GM18909 (cell line): ENCODE results near the gene CCNI.
"Not testable (repeated sequence)": the region's sequence is repeated elsewhere in the genome, so short reads cannot be mapped to it uniquely, and the experiment has no call there.

Experiments used
- ATAC-seq: cut with Tn5 transposase; IDR thresholded peaks from one replicate; pipeline ENCODE4 v1.9.1; 2021; ENCODE audit warnings: mild to moderate bottlenecking; ENCODE audit not compliant: unreplicated experiment, poor library complexity

CCNI gene, protein sequence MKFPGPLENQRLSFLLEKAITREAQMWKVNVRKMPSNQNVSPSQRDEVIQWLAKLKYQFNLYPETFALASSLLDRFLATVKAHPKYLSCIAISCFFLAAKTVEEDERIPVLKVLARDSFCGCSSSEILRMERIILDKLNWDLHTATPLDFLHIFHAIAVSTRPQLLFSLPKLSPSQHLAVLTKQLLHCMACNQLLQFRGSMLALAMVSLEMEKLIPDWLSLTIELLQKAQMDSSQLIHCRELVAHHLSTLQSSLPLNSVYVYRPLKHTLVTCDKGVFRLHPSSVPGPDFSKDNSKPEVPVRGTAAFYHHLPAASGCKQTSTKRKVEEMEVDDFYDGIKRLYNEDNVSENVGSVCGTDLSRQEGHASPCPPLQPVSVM

GRCh38 chr4:77075869-77076799 lies at the start of gene CCNI:
Gene CCNI, minus strand, starts transcription at chr4:77075989. Its CDS starts 9,627 bp downstream, at chr4:77066362.
- ATAC-seq: peak; percentile 72

DNA sequence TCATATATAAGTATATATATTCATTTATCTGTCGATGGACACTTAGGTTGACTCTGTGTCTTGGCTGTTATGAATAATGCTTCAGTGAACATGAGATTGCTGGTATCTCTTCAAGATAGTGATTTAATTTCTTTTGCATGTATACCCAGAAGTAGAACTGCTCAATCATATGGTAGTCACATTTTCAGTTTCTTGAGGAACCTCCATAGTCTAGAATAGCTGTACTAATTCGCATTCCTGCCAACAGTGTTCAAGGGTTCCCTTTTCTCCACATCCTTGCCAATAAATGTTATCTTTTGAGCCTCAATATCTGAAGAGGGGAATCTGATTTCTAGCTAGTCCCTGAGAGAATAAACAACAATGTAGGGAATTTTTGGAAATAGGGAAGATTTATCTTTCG lies 48.8 kb upstream of the CCNI start:
- no peak for ATAC-seq

DNA sequence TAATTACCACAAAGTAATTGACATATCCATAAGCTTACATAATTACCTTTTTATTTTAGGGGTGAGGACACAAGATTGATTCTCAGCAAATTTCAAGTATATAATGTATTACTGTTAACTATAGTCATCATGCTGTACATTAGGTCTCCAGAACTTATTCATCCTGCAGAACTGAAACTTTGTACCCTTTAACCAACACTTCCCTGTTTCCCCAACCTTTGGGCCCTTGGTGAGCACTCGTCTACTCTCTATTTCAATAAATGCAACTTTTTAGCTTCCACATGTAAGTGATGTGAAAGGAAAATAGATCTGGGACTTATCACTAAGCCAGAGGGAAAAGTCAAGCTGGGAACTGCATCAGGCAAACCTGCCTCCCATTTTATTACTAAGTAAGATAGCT lies 47.6 kb upstream of the CCNI start:
- ATAC-seq: peak; percentile 48

GRCh38 chr4:77122656-77123055 lies 46.9 kb upstream of the CCNI start:
- no peak for ATAC-seq

GRCh38 chr4:77121736-77122240 lies 46.0 kb upstream of the CCNI start:
- ATAC-seq: no peak

DNA sequence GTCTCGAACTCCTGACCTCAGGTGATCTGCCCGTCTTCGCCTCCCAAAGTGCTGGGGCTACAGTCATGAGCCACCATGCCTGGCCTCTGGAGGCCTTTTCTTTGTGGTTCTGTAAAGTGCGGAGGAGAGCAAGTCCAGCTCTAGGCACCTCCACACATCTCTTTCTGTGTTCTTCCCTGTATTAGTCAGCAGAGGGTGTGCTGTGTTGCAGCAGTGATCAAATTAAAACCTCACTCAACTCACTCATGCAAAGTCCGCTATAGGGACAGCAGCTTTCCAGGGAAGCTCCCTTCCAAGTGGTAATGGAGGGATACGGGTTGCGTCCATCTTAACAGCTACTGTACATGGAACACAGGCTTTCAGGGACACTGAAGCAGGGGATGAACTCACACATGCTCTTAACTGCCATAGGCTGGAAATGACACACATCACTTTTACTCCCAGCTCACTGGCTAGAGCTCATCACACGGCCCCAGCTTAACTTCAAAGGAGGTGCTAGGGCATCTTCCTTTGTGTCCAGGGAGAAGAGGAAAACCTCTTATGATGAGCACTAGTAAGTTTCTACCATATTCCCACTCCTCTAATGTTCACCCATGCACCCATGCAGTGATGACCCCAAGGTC lies 45.2 kb upstream of the CCNI start:
- ATAC-seq: no peak

DNA sequence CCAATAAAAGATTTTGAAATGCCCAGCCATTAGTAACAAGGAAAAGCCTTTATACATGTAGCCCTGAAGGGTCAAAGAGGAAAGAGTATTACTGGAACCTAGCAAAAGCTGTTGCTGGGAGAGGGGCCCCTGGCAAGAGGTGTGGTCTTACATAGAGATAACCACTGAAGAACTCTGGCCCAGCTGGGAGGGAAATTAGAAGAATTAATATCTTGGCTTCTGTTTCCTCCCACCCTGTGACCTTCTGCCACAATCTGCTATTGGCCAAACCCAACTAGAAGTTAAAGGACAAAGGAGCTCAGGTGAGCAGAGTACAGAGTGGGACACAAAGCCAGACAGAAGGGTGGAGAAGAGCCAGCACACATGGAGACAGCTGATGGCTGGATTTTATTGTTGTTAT lies 41.9 kb upstream of the CCNI start:
- no peak for ATAC-seq

DNA sequence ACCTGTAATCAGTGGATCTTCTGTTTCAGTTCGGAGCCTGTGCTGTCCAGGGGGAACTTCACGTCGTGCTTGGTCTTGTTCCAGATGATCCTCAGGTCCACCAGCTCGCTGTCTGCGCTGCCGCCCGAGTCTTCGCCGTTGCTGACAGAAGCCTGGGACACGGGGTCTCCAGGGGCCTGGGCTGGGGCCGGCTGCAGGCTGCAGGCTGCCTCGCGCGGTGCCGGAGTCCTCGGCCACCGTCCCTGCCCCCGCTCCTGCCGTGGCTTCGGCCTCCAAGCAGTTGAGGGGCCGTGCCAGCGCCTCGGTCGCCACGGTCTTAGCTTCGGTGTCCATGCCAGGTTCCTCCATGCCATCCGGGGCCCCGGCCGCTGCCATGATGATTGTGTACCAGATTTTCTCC lies 37.3 kb upstream of the CCNI start:
- ATAC-seq: no peak

- ATAC-seq: no peak
Measured at GRCh38 chr4:77110730-77111129, 34.9 kb upstream of the CCNI start.

GRCh38 chr4:77104791-77105540 lies 29.2 kb upstream of the CCNI start:
- ATAC-seq: no peak

GRCh38 chr4:77104388-77104787 lies 28.6 kb upstream of the CCNI start:
- no peak for ATAC-seq

DNA sequence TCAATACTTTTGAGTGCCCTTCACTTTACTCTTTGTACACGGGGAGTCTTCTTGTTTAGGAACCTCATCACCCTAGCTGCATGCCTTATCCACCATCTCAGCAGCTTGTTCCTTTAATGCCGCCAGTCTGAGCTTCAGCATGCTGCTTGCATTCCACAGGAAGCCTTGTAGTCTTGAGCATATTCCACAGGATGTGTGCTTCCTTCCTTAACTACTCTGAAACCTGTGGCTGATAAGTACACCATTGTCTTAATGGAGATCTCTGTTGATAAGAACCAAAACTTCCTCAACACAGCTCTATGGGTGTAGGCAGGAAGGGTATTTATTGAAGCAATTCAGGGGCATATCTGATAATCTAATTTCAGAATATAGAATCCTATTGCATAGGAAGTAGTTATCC lies 24.4 kb upstream of the CCNI start:
- no peak for ATAC-seq

DNA sequence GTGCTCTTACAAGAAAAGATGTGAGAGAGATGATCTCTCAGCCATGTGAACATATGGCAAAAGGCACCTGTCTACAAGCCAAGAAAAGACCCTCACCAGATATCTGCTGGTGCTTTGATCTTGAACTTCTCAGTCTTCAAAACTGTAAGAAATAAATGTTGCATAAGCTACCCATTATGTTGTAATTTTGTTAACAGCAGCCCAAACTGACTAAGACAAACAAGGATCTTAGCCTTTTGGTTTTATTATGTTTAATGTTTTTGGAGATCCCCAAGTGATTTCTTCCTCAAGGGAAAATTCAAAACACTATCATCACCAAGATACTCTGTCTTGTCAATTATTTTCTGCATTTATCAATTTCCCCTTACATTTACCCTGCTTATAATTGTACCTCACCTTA lies 21.8 kb upstream of the CCNI start:
- no peak for ATAC-seq

GRCh38 chr4:77095101-77095821 lies 19.5 kb upstream of the CCNI start:
- peak; percentile 99 for ATAC-seq

DNA sequence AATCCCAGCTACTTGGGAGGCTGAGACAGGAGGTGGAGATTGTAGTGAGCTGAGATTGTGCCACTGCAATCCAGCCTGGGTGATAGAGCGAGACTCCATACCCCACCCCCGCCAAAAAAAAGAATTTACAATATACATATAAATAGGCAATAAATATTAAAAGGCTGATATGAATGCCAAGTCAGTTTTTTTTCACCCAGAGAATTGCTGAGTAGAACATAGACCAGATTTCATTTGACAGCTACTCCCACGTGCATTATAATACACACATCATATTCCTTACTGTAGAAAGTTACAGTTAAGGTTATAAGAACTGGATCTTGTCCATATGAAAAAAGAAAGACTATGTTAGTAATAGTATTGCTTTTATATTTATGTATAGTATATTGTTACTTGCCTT lies 18.7 kb upstream of the CCNI start:
- no peak for ATAC-seq

DNA sequence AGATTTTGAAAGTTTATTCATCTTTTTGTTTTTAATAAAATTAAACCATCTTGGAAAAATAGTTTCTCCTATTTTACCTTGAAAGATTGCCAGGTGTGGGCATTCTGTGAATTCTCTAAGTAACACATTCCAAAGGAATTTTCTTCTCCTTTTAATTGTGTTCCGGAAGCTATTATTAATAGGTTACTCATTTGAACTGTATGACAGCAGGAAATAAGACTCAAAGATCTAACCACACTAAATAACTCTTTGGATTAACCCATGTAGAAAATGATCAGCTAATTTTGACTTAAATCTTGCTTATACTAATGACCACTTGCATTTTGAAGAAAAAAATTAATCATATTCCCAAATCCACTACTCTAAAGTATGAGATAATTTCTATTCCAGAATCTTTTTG lies 17.6 kb upstream of the CCNI start:
- no peak for ATAC-seq

- ATAC-seq: no peak
Measured at GRCh38 chr4:77092975-77093374, 17.2 kb upstream of the CCNI start.

DNA sequence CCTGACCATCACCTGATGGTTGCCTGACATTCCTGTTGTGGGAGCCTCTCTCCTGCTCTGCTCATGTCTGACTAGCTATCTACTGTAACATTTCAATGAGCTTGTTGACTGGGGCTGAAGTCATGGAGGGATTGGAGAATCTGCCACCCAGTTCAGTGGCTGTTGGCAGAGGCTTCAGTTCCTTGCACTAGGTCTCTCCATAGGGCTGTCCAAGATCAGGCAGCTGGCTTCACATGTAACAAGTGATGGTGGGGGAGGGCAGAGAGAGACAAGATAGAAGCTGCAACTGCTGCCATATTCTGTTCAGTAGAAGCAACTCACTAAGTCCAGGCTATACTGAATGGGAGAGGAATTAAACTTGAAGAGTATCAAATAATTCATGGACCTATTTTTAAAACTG lies 14.1 kb upstream of the CCNI start:
- ATAC-seq: no peak

GRCh38 chr4:77087027-77087426 lies 11.2 kb upstream of the CCNI start:
- ATAC-seq: not testable (repeated sequence)
